ENCODE results near the gene TNIP3. TPM values are rescaled to one million over a fixed set of nuclear protein-coding genes. Genes with fewer than 3 reads are reported as not detected.
"Not testable (repeated sequence)": the region's sequence is repeated elsewhere in the genome, so short reads cannot be mapped to it uniquely, and the experiment has no call there.

Gene TNIP3
- under 1 TPM in 1 of 4 donors, not detected in 3; 0.81 TPM for total RNA-seq

- WGBS, 2 donors (ENCODE audit: low coverage in 1 of 2) = 65 to 70% methylated on average over 4 of the region's 4 CpGs
Observed at GRCh38 chr4:121164291-121164690, at the start of gene TNIP3. Gene TNIP3 (minus strand): TSS chr4:121164321. CDS start chr4:121164125, 196 bp downstream.

GRCh38 chr4:121212806-121213205 lies 48.7 kb upstream of the TNIP3 start:
- H3K27ac ChIP-seq = no peak overlapping the region

More at GRCh38 chr4:121164291-121164690, at the start of gene TNIP3:
- Histone ChIP-seq H3K4me3 (no peak within 1 kb of the TSS), H3K4me1 (no peaks in the 10 kb centered on the region), H3K36me3 (no peaks in the 10 kb centered on the region), H3K9me3 (no peaks in the 10 kb centered on the region), H3K27me3 (no peaks in the 10 kb centered on the region), H3K27ac (no peak within 1 kb of the TSS)
- no peak for TF ChIP-seq EP300 (IDR thresholded peaks at IDR 0.05)
- TF ChIP-seq POLR2A (IDR thresholded peaks at IDR 0.05) = no peak
- no peak for TF ChIP-seq CTCF (IDR thresholded peaks at IDR 0.05)
- no peak for TF ChIP-seq POLR2AphosphoS5 (IDR thresholded peaks at IDR 0.05)
- no peak for ATAC-seq

GRCh38 chr4:121209171-121209570 lies 45.0 kb upstream of the TNIP3 start:
- Histone ChIP-seq H3K27me3 (no peaks in the 10 kb centered on the region), H3K4me1 (no peaks in the 10 kb centered on the region), H3K9me3 (no peaks in the 10 kb centered on the region), H3K27ac (no peak overlapping the region), H3K4me3 (no peak overlapping the region), H3K36me3 (no peaks in the 10 kb centered on the region)
- ATAC-seq = no peak
- 77 to 100% methylated on average over 1 of the region's 1 CpG for WGBS, 2 donors (ENCODE audit: low coverage in 1 of 2)
- TF ChIP-seq EP300 (IDR thresholded peaks at IDR 0.05) (no peak), POLR2AphosphoS5 (IDR thresholded peaks at IDR 0.05) (no peak), POLR2A (IDR thresholded peaks at IDR 0.05) (no peak), CTCF (IDR thresholded peaks at IDR 0.05) (no peak)

More at GRCh38 chr4:121212806-121213205, 48.7 kb upstream of the TNIP3 start:
- WGBS, 2 donors (ENCODE audit: low coverage in 1 of 2) = 3 to 33% methylated on average over 2 of the region's 2 CpGs
- TF ChIP-seq EP300 (IDR thresholded peaks at IDR 0.05) = no peak
- TF ChIP-seq POLR2AphosphoS5 (IDR thresholded peaks at IDR 0.05) = no peak
- TF ChIP-seq POLR2A (IDR thresholded peaks at IDR 0.05) = no peak
- no peak for TF ChIP-seq CTCF (IDR thresholded peaks at IDR 0.05)
- no peaks in the 10 kb centered on the region for H3K9me3 ChIP-seq
- no peaks in the 10 kb centered on the region for H3K36me3 ChIP-seq
- no peaks in the 10 kb centered on the region for H3K27me3 ChIP-seq
- no peak for ATAC-seq
- no peaks in the 10 kb centered on the region for H3K4me1 ChIP-seq
- no peak overlapping the region for H3K4me3 ChIP-seq

- no peaks in the 10 kb centered on the region for H3K4me1 ChIP-seq
- H3K36me3 ChIP-seq = no peaks in the 10 kb centered on the region
- ATAC-seq = no peak
- TF ChIP-seq POLR2AphosphoS5 (IDR thresholded peaks at IDR 0.05) (no peak), CTCF (IDR thresholded peaks at IDR 0.05) (no peak)
- H3K27ac ChIP-seq = no peak overlapping the region
- 88 to 90% methylated on average over 3 of the region's 4 CpGs for WGBS, 2 donors (ENCODE audit: low coverage in 1 of 2)
- no peaks in the 10 kb centered on the region for H3K9me3 ChIP-seq
- no peaks in the 10 kb centered on the region for H3K27me3 ChIP-seq
- no peak overlapping the region for H3K4me3 ChIP-seq
Observed at GRCh38 chr4:121208244-121209007, 44.3 kb upstream of the TNIP3 start.

GRCh38 chr4:121205777-121206176 lies 41.7 kb upstream of the TNIP3 start:
- H3K27me3 ChIP-seq, H3K9me3 ChIP-seq, H3K27ac ChIP-seq, H3K36me3 ChIP-seq, H3K4me1 ChIP-seq, ATAC-seq, H3K4me3 ChIP-seq: not testable (repeated sequence)
- WGBS, 2 donors (ENCODE audit: low coverage in 1 of 2) = 69% methylated on average over 3 of the region's 3 CpGs; no CpG with 5 or more reads in 1 of the 2 donors
